SJCRH30 (cell line): ENCODE measurements around the gene USP7. TPM values are rescaled to one million over a fixed set of nuclear protein-coding genes. Genes with fewer than 3 reads are reported as not detected.
"Not testable (repeated sequence)": the region's sequence is repeated elsewhere in the genome, so short reads cannot be mapped to it uniquely, and the experiment has no call there.

Experiments used
- DNase-seq, 2 experiments: peaks; one replicate each; pipeline ENCODE4 v3.0.0-alpha.2; 2015 to 2020
- H3K27ac ChIP-seq: fragments of 250-450 bp; sonication (Bioruptor Pico); 2 replicates; pipeline ENCODE4 v1.5.1; 2020; ENCODE audit warnings: mild to moderate bottlenecking, moderate library complexity
- H3K27me3 ChIP-seq: fragments of 250-450 bp; sonication (Bioruptor Pico); 2 replicates; pipeline ENCODE4 v1.5.1; 2020; ENCODE audit warnings: mild to moderate bottlenecking, moderate library complexity
- H3K36me3 ChIP-seq: fragments of 250-450 bp; sonication (Bioruptor Pico); 2 replicates; pipeline ENCODE4 v1.5.1; 2020; ENCODE audit warnings: mild to moderate bottlenecking, moderate library complexity
- H3K4me1 ChIP-seq: fragments of 250-450 bp; sonication (Bioruptor Pico); 2 replicates; pipeline ENCODE4 v1.5.1; 2020; ENCODE audit warnings: mild to moderate bottlenecking, moderate library complexity
- H3K4me3 ChIP-seq: fragments of 250-450 bp; sonication (Bioruptor Pico); 2 replicates; pipeline ENCODE4 v1.5.1; 2020; ENCODE audit warnings: mild to moderate bottlenecking, moderate library complexity
- H3K9me3 ChIP-seq: fragments of 250-450 bp; sonication (Bioruptor Pico); replicated peaks from 2 replicates; pipeline ENCODE4 v1.5.1; 2020; ENCODE audit warnings: mild to moderate bottlenecking, moderate library complexity
- total RNA-seq: library from RNA; depleted of rRNA; stranded (reverse); fragments of >200 nt; shearing (Covaris generic); gene quantifications from 2 replicates; pipeline ENCODE4 v1.2.3, GENCODE V29; 2014

USP7 gene
- total RNA-seq, 1 experiment from 2014 or later = 91.7 TPM

- H3K36me3 ChIP-seq = peaks cover 6% of the 10 kb centered on the region; the same call in 1 of the 2 replicates
- H3K27me3 ChIP-seq = no peaks in the 10 kb centered on the region
- no peaks in the 10 kb centered on the region for H3K9me3 ChIP-seq
- no peak overlapping the region for H3K27ac ChIP-seq
- DNase-seq = no peak
- H3K4me3 ChIP-seq = no peak overlapping the region
- H3K4me1 ChIP-seq = no peaks in the 10 kb centered on the region
Observed at GRCh38 chr16:8934601-8935000, 29.1 kb downstream of the USP7 start.

- no peaks in the 10 kb centered on the region for H3K4me1 ChIP-seq
- no peaks in the 10 kb centered on the region for H3K27me3 ChIP-seq
- H3K36me3 ChIP-seq = peaks cover 26% of the 10 kb centered on the region; the same call in 1 of the 2 replicates
- no peak overlapping the region for H3K4me3 ChIP-seq
- peak; percentile 59 to 74 for DNase-seq
- no peak overlapping the region for H3K27ac ChIP-seq
- H3K9me3 ChIP-seq = no peaks in the 10 kb centered on the region
Observed at GRCh38 chr16:8931859-8932258, 31.8 kb downstream of the USP7 start.

DNA sequence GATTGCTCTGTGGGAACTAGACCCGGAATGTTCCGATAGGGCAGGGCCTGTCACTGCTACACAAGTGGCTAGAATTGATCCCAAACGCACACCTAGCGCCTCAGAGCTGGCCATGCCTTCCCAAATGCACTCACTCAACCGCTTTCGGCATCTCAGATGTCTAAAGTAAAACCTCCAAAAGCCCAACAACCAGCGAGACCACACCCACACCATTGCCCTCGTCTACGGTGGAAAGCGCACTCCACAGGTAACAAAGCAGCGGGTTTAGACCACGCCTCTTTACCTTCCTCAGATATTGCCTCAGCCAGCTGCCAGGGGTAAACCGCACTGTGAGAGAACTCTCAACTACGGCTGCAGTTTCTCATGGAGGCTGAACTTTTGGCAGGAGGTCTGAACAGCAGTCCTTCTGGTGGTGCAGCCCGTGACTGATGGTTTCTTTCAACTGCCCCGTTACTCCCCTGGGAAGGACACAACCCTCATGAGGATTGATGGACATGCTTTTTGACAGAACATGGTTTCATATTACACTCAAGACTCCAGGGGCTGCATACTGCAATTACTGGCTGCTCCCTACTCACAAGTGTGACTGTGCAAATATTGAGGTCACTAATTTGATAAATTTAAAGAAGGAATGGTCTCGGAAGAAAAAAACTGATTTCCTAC is 34.5 kb downstream of the USP7 start:
- Histone ChIP-seq H3K4me1 (no peaks in the 10 kb centered on the region), H3K36me3 (peaks cover 29% of the 10 kb centered on the region; the same call in 1 of the 2 replicates), H3K27me3 (no peaks in the 10 kb centered on the region), H3K27ac (no peak overlapping the region), H3K9me3 (no peaks in the 10 kb centered on the region), H3K4me3 (no peak overlapping the region)
- DNase-seq = no peak

DNA sequence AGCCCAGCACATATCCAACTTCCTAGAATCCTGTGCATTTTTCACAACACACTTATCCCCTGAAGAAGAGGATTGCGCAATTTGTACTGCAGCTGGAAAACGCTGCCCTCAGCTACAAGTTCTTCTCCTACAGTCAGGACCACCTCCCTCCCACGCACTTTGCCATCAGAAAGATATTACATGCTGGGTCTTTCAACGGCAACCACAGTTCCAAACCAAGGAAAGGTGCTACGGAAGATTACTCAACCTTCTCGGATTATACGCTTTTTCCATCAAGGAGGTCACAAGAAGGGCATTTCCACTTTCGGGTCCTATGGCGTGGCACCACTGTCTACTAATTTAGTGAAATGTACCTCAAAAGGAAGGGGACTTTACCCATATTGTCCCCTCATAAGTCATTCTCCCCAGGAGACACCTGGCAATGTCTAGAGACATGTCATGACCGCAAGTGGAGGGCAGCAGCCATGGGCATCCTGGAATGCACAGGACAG is 35.2 kb downstream of the USP7 start:
- no peaks in the 10 kb centered on the region for H3K4me1 ChIP-seq
- DNase-seq = no peak
- no peak overlapping the region for H3K27ac ChIP-seq
- peaks cover 29% of the 10 kb centered on the region; the same call in 1 of the 2 replicates for H3K36me3 ChIP-seq
- H3K4me3 ChIP-seq = no peak overlapping the region
- H3K9me3 ChIP-seq = no peaks in the 10 kb centered on the region
- no peaks in the 10 kb centered on the region for H3K27me3 ChIP-seq

DNA sequence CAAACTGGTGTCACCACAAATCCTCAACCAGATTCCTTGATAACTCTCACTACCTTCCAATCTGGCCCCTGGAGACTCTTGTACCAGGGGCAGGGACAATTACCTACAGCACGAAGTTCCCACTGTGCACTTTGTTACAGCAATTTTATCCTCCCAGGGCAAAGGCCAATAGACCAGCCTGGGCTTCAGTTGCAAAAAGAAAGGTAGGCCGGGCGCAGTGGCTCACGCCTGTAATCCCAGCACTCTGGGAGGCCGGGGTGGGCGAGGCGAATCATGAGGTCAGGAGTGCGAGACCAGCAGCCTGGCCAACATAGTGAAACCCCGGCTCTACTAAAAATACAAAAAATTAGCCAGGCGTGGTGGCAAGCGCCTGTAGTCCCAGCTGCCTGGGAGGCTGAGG is 36.9 kb downstream of the USP7 start:
- H3K36me3 ChIP-seq = peaks cover 38% of the 10 kb centered on the region; the same call in 1 of the 2 replicates
- no peak overlapping the region for H3K27ac ChIP-seq
- no peak overlapping the region for H3K4me3 ChIP-seq
- DNase-seq = no peak
- no peaks in the 10 kb centered on the region for H3K9me3 ChIP-seq
- H3K27me3 ChIP-seq = no peaks in the 10 kb centered on the region
- no peaks in the 10 kb centered on the region for H3K4me1 ChIP-seq

DNA sequence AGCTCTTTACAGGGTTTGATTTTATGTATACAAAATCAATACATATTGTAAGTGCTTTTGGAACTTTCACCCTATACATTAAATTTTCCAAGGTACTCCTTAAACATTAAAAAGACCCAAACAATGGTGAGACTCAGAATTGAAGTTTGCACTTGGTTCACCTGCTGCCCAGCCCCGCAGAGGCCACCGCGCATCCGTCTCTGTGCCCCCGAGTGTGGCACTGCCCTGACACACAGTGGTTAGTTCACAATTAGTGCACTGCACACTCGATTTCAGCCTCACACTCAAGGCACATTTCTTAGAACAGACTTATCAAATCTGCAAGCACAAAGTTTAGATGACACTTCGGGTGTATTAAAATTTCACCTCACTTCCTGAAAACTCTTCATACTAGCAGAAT is 38.3 kb downstream of the USP7 start:
- no peak for DNase-seq
- no peak overlapping the region for H3K27ac ChIP-seq
- H3K4me1 ChIP-seq = no peaks in the 10 kb centered on the region
- no peaks in the 10 kb centered on the region for H3K9me3 ChIP-seq
- H3K36me3 ChIP-seq = peaks cover 52% of the 10 kb centered on the region
- H3K27me3 ChIP-seq = no peaks in the 10 kb centered on the region
- no peak overlapping the region for H3K4me3 ChIP-seq

GRCh38 chr16:8924214-8924613 is 39.5 kb downstream of the USP7 start:
- Histone ChIP-seq H3K27me3 (no peaks in the 10 kb centered on the region), H3K27ac (no peak overlapping the region), H3K9me3 (no peaks in the 10 kb centered on the region), H3K36me3 (peaks cover 49% of the 10 kb centered on the region), H3K4me3 (no peak overlapping the region), H3K4me1 (no peaks in the 10 kb centered on the region)
- no peak for DNase-seq

- Histone ChIP-seq H3K9me3 (no peaks in the 10 kb centered on the region), H3K4me3 (no peak overlapping the region), H3K4me1 (no peaks in the 10 kb centered on the region), H3K27ac (no peak overlapping the region), H3K27me3 (no peaks in the 10 kb centered on the region), H3K36me3 (peaks cover 50% of the 10 kb centered on the region)
- DNase-seq = peak in 1 of 2 experiments; percentile 8
Observed at GRCh38 chr16:8923199-8923598, 40.5 kb downstream of the USP7 start.

DNA sequence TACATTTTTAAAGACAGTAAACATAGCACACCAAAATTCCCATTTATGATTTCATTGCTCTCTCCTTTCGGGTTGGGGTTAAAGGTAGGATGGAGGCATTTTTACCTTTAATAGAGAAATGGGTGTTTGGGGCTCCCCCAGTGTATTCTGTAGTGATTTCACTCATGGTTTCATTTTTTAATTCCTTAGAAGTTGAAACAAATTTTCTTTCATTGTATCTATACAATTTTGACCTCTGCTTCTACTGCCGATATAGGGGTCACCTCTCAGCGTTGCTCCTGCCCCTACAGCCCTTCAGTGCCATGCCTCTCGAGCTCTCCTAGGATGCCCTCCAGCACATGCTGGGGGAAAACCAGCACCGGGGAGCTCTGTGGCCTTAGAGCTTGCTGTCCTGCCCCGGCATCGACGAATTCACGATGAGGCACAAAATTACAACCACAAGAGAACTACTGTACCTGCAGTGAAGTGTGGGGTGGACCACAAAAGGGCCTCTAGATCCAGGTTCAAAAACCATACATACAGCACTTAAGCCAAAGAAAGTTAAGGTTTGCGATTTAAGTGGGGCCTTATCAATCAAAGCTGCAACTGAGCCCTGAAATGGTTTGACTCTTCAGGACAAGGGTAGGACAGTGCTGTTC is 42.2 kb downstream of the USP7 start:
- Histone ChIP-seq H3K27me3 (no peaks in the 10 kb centered on the region), H3K27ac (no peak overlapping the region), H3K36me3 (peaks cover 46% of the 10 kb centered on the region), H3K4me3 (no peak overlapping the region), H3K9me3 (no peaks in the 10 kb centered on the region), H3K4me1 (no peaks in the 10 kb centered on the region)
- no peak for DNase-seq

- no peaks in the 10 kb centered on the region for H3K9me3 ChIP-seq
- H3K4me3 ChIP-seq = no peak overlapping the region
- H3K27ac ChIP-seq = no peak overlapping the region
- no peaks in the 10 kb centered on the region for H3K4me1 ChIP-seq
- DNase-seq = no peak
- H3K27me3 ChIP-seq = no peaks in the 10 kb centered on the region
- H3K36me3 ChIP-seq = peaks cover 50% of the 10 kb centered on the region
Observed at GRCh38 chr16:8920645-8921346, 42.9 kb downstream of the USP7 start.

DNA sequence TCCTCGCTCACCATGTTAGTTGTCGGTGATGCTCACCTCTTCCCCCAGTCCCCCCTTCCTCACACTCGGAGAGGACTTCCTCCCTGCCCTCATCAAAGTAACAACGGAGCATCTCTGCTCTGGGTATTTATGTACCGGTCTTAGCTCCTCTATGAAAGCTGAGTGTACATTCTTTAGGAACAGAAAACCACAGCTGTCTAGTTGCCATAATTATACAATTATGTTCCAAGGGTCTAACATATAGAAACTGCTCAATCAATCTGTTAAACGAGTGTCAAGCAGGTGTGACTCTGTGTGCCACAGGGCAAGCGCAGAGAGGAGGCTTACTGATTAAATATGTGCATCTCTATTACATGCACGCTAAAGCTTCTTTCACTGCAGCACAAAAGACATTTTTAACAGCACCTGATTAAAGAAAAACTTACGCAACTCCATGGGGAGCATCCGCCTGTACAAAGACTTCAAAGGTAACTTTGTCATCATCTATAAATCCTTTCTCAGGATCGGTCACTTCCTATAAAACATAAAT is 43.7 kb downstream of the USP7 start:
- H3K9me3 ChIP-seq = no peaks in the 10 kb centered on the region
- no peak for DNase-seq
- H3K27me3 ChIP-seq = no peaks in the 10 kb centered on the region
- H3K4me3 ChIP-seq = no peak overlapping the region
- peaks cover 53% of the 10 kb centered on the region for H3K36me3 ChIP-seq
- no peaks in the 10 kb centered on the region for H3K4me1 ChIP-seq
- no peak overlapping the region for H3K27ac ChIP-seq

GRCh38 chr16:8919089-8919933 is 44.4 kb downstream of the USP7 start:
- H3K27me3 ChIP-seq = no peaks in the 10 kb centered on the region
- peaks cover 57% of the 10 kb centered on the region for H3K36me3 ChIP-seq
- no peak for DNase-seq
- no peaks in the 10 kb centered on the region for H3K4me1 ChIP-seq
- no peaks in the 10 kb centered on the region for H3K9me3 ChIP-seq
- no peak overlapping the region for H3K27ac ChIP-seq
- H3K4me3 ChIP-seq = no peak overlapping the region

GRCh38 chr16:8917336-8917735 is 46.4 kb downstream of the USP7 start:
- peaks cover 66% of the 10 kb centered on the region for H3K36me3 ChIP-seq
- not testable (repeated sequence) for DNase-seq, H3K9me3 ChIP-seq, H3K4me1 ChIP-seq, H3K4me3 ChIP-seq, H3K27me3 ChIP-seq, H3K27ac ChIP-seq

- no peaks in the 10 kb centered on the region for H3K4me1 ChIP-seq
- no peaks in the 10 kb centered on the region for H3K27me3 ChIP-seq
- no peak overlapping the region for H3K4me3 ChIP-seq
- H3K36me3 ChIP-seq = peaks cover 65% of the 10 kb centered on the region
- no peaks in the 10 kb centered on the region for H3K9me3 ChIP-seq
- no peak overlapping the region for H3K27ac ChIP-seq
- DNase-seq = no peak
Observed at GRCh38 chr16:8916541-8917225, 47.0 kb downstream of the USP7 start.
